ENCODE results near the gene PROSER2.
"Not testable (repeated sequence)": the region's sequence is repeated elsewhere in the genome, so short reads cannot be mapped to it uniquely, and the experiment has no call there.

PROSER2 gene

GRCh38 chr10:11837372-11838161 is 14.4 kb downstream of the PROSER2 start:
- Mint-ChIP-seq H3K27ac (no peak overlapping the region), H3K36me3 (ENCODE audit: low read depth) (no peaks in the 10 kb centered on the region), H3K27me3 (peaks cover 23% of the 10 kb centered on the region), H3K4me1 (ENCODE audit: low read depth) (peaks cover 2% of the 10 kb centered on the region), H3K4me3 (no peak overlapping the region), H3K9me3 (no peaks in the 10 kb centered on the region)
- DNase-seq = no peak

- H3K27me3 Mint-ChIP-seq = peaks cover 21% of the 10 kb centered on the region
- no peaks in the 10 kb centered on the region for H3K9me3 Mint-ChIP-seq
- H3K4me3 Mint-ChIP-seq = no peak overlapping the region
- H3K4me1 Mint-ChIP-seq (ENCODE audit: low read depth) = peaks cover 2% of the 10 kb centered on the region
- no peak overlapping the region for H3K27ac Mint-ChIP-seq
- no peaks in the 10 kb centered on the region for H3K36me3 Mint-ChIP-seq (ENCODE audit: low read depth)
- DNase-seq = no peak
Observed at GRCh38 chr10:11838298-11838852, 15.2 kb downstream of the PROSER2 start.

GRCh38 chr10:11841375-11841774 is 18.2 kb downstream of the PROSER2 start:
- Mint-ChIP-seq H3K4me3 (no peak overlapping the region), H3K9me3 (no peaks in the 10 kb centered on the region), H3K4me1 (ENCODE audit: low read depth) (peaks cover 14% of the 10 kb centered on the region), H3K27me3 (peaks cover 31% of the 10 kb centered on the region), H3K27ac (no peak overlapping the region), H3K36me3 (ENCODE audit: low read depth) (no peaks in the 10 kb centered on the region)
- no peak for DNase-seq

- H3K4me3 Mint-ChIP-seq = no peak overlapping the region
- H3K36me3 Mint-ChIP-seq (ENCODE audit: low read depth) = no peaks in the 10 kb centered on the region
- no peak overlapping the region for H3K27ac Mint-ChIP-seq
- peaks cover 14% of the 10 kb centered on the region for H3K4me1 Mint-ChIP-seq (ENCODE audit: low read depth)
- no peaks in the 10 kb centered on the region for H3K9me3 Mint-ChIP-seq
- DNase-seq = no peak
- H3K27me3 Mint-ChIP-seq = peaks cover 29% of the 10 kb centered on the region
Observed at GRCh38 chr10:11842411-11842810, 19.3 kb downstream of the PROSER2 start.

GRCh38 chr10:11845113-11845512 is 22.0 kb downstream of the PROSER2 start:
- Mint-ChIP-seq H3K27me3 (peaks cover 33% of the 10 kb centered on the region), H3K4me1 (ENCODE audit: low read depth) (peaks cover 12% of the 10 kb centered on the region), H3K4me3 (no peak overlapping the region), H3K27ac (no peak overlapping the region), H3K9me3 (no peaks in the 10 kb centered on the region), H3K36me3 (ENCODE audit: low read depth) (no peaks in the 10 kb centered on the region)
- DNase-seq = no peak

DNA sequence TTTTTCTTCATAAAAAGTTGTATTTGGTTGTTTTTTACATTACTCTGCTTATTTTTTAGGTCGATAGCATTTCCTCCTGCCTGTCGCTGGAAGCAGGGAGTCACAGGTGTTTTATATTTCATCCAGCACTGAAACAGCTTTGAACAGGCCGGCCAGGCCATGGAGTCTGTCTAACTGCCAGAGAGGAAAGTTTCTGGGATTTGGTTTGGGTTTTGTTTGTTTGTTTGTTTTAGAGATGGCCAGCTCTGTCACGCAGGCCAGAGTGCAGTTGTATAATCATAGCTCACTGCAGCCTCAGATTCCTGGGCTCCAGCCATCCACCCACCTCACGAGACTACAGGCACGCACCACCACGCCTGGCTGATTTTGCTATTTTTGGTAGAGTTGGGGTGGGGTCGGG is 23.4 kb downstream of the PROSER2 start:
- Mint-ChIP-seq H3K9me3 (no peaks in the 10 kb centered on the region), H3K4me1 (ENCODE audit: low read depth) (peaks cover 12% of the 10 kb centered on the region), H3K27ac (no peak overlapping the region), H3K4me3 (no peak overlapping the region), H3K36me3 (ENCODE audit: low read depth) (no peaks in the 10 kb centered on the region), H3K27me3 (peaks cover 34% of the 10 kb centered on the region)
- DNase-seq = no peak

GRCh38 chr10:11849277-11849676 is 26.1 kb downstream of the PROSER2 start:
- Mint-ChIP-seq H3K27me3 (peaks cover 33% of the 10 kb centered on the region), H3K27ac (no peak overlapping the region), H3K36me3 (ENCODE audit: low read depth) (no peaks in the 10 kb centered on the region), H3K9me3 (no peaks in the 10 kb centered on the region), H3K4me3 (no peak overlapping the region), H3K4me1 (ENCODE audit: low read depth) (peaks cover 12% of the 10 kb centered on the region)
- no peak for DNase-seq

DNA sequence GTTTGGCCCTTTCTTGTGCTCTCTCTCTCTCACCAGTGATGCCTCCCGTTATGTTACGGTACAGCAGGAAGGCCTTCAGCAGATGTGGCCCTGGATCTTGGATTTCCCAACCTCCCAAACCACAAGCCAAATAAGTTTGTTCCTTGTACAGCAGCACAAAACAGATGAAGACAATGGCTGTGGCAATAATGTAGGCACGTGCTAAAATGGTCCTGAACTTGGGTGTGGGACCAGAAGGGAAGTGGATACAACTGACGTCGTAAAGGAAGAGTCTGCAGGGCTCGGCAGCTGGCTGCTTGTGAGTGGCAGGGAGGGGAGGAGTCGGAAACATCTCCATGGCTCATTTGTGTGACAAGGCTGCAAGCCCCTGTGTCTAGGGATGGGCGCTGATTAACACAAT is 26.8 kb downstream of the PROSER2 start:
- H3K27ac Mint-ChIP-seq = no peak overlapping the region
- H3K4me1 Mint-ChIP-seq (ENCODE audit: low read depth) = peaks cover 12% of the 10 kb centered on the region
- no peak for DNase-seq
- H3K4me3 Mint-ChIP-seq = no peak overlapping the region
- H3K27me3 Mint-ChIP-seq = peaks cover 34% of the 10 kb centered on the region
- H3K9me3 Mint-ChIP-seq = no peaks in the 10 kb centered on the region
- no peaks in the 10 kb centered on the region for H3K36me3 Mint-ChIP-seq (ENCODE audit: low read depth)

- no peak for DNase-seq
- peaks cover 21% of the 10 kb centered on the region for H3K27me3 Mint-ChIP-seq
- H3K4me3 Mint-ChIP-seq = no peak overlapping the region
- no peaks in the 10 kb centered on the region for H3K9me3 Mint-ChIP-seq
- H3K4me1 Mint-ChIP-seq (ENCODE audit: low read depth) = no peaks in the 10 kb centered on the region
- H3K27ac Mint-ChIP-seq = no peak overlapping the region
- H3K36me3 Mint-ChIP-seq (ENCODE audit: low read depth) = no peaks in the 10 kb centered on the region
Observed at GRCh38 chr10:11851910-11852309, 28.8 kb downstream of the PROSER2 start.

- peaks cover 24% of the 10 kb centered on the region for H3K27me3 Mint-ChIP-seq
- H3K4me1 Mint-ChIP-seq (ENCODE audit: low read depth) = not testable (repeated sequence)
Observed at GRCh38 chr10:11852637-11853036, 29.5 kb downstream of the PROSER2 start.

GRCh38 chr10:11853468-11853867 is 30.3 kb downstream of the PROSER2 start:
- no peaks in the 10 kb centered on the region for H3K4me1 Mint-ChIP-seq (ENCODE audit: low read depth)
- H3K36me3 Mint-ChIP-seq (ENCODE audit: low read depth) = no peaks in the 10 kb centered on the region
- DNase-seq = no peak
- no peak overlapping the region for H3K4me3 Mint-ChIP-seq
- no peaks in the 10 kb centered on the region for H3K9me3 Mint-ChIP-seq
- peaks cover 24% of the 10 kb centered on the region for H3K27me3 Mint-ChIP-seq
- no peak overlapping the region for H3K27ac Mint-ChIP-seq

More at GRCh38 chr10:11852637-11853036, 29.5 kb downstream of the PROSER2 start:
- not testable (repeated sequence) for H3K36me3 Mint-ChIP-seq (ENCODE audit: low read depth); H3K27ac Mint-ChIP-seq; H3K4me3 Mint-ChIP-seq; H3K9me3 Mint-ChIP-seq; DNase-seq

DNA sequence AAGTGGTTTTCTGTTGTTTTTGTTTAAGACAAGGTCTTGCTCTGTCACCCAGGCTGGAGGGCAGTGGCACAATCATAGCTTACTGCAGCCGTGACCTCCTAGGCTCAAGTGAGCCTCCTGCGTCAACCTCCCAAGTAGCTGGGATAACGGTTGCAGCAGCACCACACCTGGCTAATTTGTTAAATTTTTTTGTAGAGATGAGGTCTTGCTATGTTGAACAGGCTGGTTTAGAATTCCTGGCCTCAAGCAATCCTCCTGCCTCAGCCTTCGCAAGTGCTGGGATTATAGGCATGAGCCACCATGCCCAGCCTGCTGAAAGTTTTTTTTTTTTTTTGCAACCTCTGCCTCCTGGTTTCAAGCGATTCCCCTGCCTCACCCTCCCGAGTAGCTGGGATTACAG is 31.1 kb downstream of the PROSER2 start:
- Mint-ChIP-seq H3K27ac (no peak overlapping the region), H3K9me3 (no peaks in the 10 kb centered on the region), H3K36me3 (ENCODE audit: low read depth) (no peaks in the 10 kb centered on the region), H3K4me1 (ENCODE audit: low read depth) (no peaks in the 10 kb centered on the region), H3K4me3 (no peak overlapping the region), H3K27me3 (peaks cover 21% of the 10 kb centered on the region)
- DNase-seq = no peak

GRCh38 chr10:11856089-11856488 is 32.9 kb downstream of the PROSER2 start:
- DNase-seq = no peak

GRCh38 chr10:11856678-11857077 is 33.5 kb downstream of the PROSER2 start:
- Mint-ChIP-seq H3K36me3 (ENCODE audit: low read depth) (no peaks in the 10 kb centered on the region), H3K27me3 (peaks cover 10% of the 10 kb centered on the region), H3K4me1 (ENCODE audit: low read depth) (no peaks in the 10 kb centered on the region), H3K4me3 (no peak overlapping the region), H3K27ac (no peak overlapping the region), H3K9me3 (no peaks in the 10 kb centered on the region)
- no peak for DNase-seq

More at GRCh38 chr10:11856089-11856488, 32.9 kb downstream of the PROSER2 start:
- Mint-ChIP-seq H3K4me3 (no peak overlapping the region), H3K36me3 (ENCODE audit: low read depth) (no peaks in the 10 kb centered on the region), H3K9me3 (no peaks in the 10 kb centered on the region), H3K27me3 (peaks cover 10% of the 10 kb centered on the region), H3K27ac (no peak overlapping the region), H3K4me1 (ENCODE audit: low read depth) (no peaks in the 10 kb centered on the region)

- no peak overlapping the region for H3K27ac Mint-ChIP-seq
- H3K9me3 Mint-ChIP-seq = no peaks in the 10 kb centered on the region
- no peaks in the 10 kb centered on the region for H3K36me3 Mint-ChIP-seq (ENCODE audit: low read depth)
- H3K27me3 Mint-ChIP-seq = peaks cover 10% of the 10 kb centered on the region
- no peak overlapping the region for H3K4me3 Mint-ChIP-seq
- DNase-seq = no peak
- H3K4me1 Mint-ChIP-seq (ENCODE audit: low read depth) = peaks cover 2% of the 10 kb centered on the region
Observed at GRCh38 chr10:11858093-11858492, 34.9 kb downstream of the PROSER2 start.
